ENCODE data around the gene KRTAP5-5. TPM values are rescaled to one million over a fixed set of nuclear protein-coding genes. Genes with fewer than 3 reads are reported as not detected.
"Not testable (repeated sequence)": the region's sequence is repeated elsewhere in the genome, so short reads cannot be mapped to it uniquely, and the experiment has no call there.

The KRTAP5-5 gene
- total RNA-seq, 2 experiments from 2014 or later, result not detected

DNA sequence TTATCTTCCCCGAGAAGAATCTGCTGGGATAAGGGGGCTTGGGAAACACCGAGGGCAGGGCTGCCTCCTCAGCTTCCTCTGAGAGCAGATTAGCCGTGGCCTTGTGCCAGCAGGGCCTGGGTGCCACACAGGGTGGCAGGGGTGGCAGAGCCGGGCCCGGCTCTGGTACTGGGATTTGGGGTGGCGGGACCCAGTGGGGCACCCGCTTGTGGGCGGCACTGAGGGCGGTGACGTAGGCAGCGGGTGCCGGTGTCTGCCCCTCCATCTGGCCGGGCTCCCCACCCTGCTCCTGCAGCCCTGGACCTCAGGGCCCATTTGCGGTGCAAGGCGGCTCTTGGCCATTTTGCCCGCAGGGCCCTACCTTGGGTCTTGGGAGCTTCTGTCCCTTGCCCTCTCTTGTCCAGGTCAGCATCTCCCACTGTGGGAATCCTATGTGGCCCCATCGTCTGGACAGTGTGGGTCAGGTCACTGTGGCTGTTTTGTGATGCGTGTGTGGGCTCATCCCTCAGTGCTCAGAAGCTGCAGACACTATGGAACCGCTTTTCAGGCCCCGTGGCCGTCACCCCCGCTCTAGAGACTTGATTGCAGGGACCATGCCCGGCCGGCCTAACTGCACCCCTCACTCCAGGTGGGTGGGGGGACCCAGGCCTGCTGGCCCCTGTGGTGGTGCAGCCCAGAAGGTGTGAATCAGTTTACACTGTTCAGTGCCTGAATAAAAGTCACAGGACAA is 37.7 kb downstream of the KRTAP5-5 start:
- Mint-ChIP-seq H3K27me3 (peaks cover 18% of the 10 kb centered on the region), H3K36me3 (ENCODE audit: low read depth) (no peaks in the 10 kb centered on the region), H3K4me1 (ENCODE audit: low read depth) (no peaks in the 10 kb centered on the region), H3K9me3 (no peaks in the 10 kb centered on the region), H3K27ac (no peak overlapping the region), H3K4me3 (no peak overlapping the region)
- ChIA-PET POLR2A (no interaction called here), CTCF (no interaction called here)
- TF ChIP-seq CTCF (IDR thresholded peaks at IDR 0.05), result no peak
- ATAC-seq, result no peak
- DNase-seq, result no peak
- intact Hi-C loops (cut with micrococcal nuclease), result no loop called here

- intact Hi-C loops (cut with micrococcal nuclease), result no loop called here
- H3K36me3 Mint-ChIP-seq (ENCODE audit: low read depth), result no peaks in the 10 kb centered on the region
- no peak overlapping the region for H3K4me3 Mint-ChIP-seq
- H3K27me3 Mint-ChIP-seq, result peaks cover 14% of the 10 kb centered on the region
- ATAC-seq (no peak), DNase-seq (no peak)
- H3K4me1 Mint-ChIP-seq (ENCODE audit: low read depth), result no peaks in the 10 kb centered on the region
- no peaks in the 10 kb centered on the region for H3K9me3 Mint-ChIP-seq
- no peak for TF ChIP-seq CTCF (IDR thresholded peaks at IDR 0.05)
- no peak overlapping the region for H3K27ac Mint-ChIP-seq
- CTCF ChIA-PET, result no interaction called here
- POLR2A ChIA-PET, result no interaction called here
Observed at GRCh38 chr11:1667906-1668305, 38.3 kb downstream of the KRTAP5-5 start.

DNA sequence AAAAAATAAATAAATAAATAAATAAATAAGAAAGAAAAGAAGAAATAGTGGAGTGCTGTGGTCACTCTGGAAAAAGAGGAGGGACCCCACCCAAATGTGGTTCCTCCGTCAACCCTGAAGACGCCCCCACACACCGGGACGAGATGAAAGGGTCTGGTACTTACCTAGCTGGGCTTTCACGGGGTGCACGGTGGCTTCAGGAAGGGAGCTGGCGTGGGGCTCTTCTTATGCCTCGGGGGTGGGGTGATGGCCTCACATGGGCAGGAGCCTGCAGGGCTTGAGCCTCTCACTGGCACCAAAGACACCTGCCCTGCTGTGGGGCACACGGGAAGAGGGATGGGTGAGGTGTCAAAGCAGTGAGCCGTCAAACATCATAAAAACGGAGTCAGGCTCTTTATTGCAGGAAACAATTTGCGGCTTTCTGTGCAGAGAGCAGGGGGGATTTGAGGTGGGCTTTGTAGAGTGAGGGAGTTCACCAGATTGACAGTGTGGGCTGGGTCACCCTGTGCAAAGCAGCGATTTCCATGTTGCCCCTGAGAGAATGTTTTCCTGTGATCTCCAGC is 39.4 kb downstream of the KRTAP5-5 start:
- POLR2A ChIA-PET, result no interaction called here
- no peak for TF ChIP-seq CTCF (IDR thresholded peaks at IDR 0.05)

DNA sequence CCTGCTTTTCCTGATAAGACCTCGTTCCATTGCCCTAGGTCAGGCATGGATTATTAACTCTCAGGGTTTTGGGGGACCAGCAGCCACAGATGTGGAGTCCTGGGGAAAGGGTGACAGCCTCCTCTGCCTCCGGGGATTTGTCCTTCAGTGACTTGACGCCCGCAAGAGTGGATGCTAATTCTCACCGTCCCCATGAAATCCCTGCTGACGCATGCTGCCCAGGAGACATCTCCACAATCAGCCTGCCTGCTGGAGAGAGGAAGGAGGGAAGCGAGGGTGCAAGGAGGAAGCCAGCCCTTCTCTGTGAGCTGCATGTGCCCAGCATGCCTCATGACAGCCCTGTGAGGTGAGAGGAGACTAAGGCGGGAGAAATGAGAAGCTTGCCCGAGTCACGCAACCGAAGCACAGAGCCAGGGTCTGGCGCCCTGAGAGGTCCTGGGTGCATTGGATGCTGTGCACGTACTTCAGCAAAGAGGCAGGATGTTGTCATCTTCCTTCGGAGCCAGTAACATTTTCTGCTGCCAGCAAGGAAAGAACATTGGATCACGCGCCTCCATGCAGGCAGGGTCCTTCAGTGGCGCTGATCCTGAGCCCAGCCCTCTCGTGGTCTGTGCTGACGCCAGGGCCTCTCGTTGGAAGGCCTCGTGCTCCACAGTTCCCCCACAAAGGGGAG is 40.1 kb downstream of the KRTAP5-5 start:
- Mint-ChIP-seq H3K4me3 (no peak overlapping the region), H3K9me3 (no peaks in the 10 kb centered on the region), H3K27ac (no peak overlapping the region), H3K27me3 (peaks cover 22% of the 10 kb centered on the region), H3K36me3 (ENCODE audit: low read depth) (no peaks in the 10 kb centered on the region), H3K4me1 (ENCODE audit: low read depth) (no peaks in the 10 kb centered on the region)
- peak; percentile 17 for ATAC-seq
- ChIA-PET POLR2A (interaction anchor here (0.6 kb wide), 1 partner anchor 941 kb away, joined by 3 read pairs; no protein-coding TSS in a partner anchor), CTCF (interaction anchor here (0.9 kb wide), 1 partner anchor 17 kb away, joined by 4 read pairs; no protein-coding TSS in a partner anchor)
- intact Hi-C loops (cut with micrococcal nuclease), result no loop called here
- TF ChIP-seq CTCF (IDR thresholded peaks at IDR 0.05), result no peak
- DNase-seq, result no peak

More for the DNA sequence above, 39.4 kb downstream of the KRTAP5-5 start:
- no peak overlapping the region for H3K4me3 Mint-ChIP-seq
- DNase-seq (no peak), ATAC-seq (no peak)
- no peak overlapping the region for H3K27ac Mint-ChIP-seq
- peaks cover 20% of the 10 kb centered on the region for H3K27me3 Mint-ChIP-seq
- intact Hi-C loops (cut with micrococcal nuclease), result no loop called here
- H3K4me1 Mint-ChIP-seq (ENCODE audit: low read depth), result no peaks in the 10 kb centered on the region
- H3K9me3 Mint-ChIP-seq, result no peaks in the 10 kb centered on the region
- H3K36me3 Mint-ChIP-seq (ENCODE audit: low read depth), result no peaks in the 10 kb centered on the region
- CTCF ChIA-PET, result no interaction called here

- H3K36me3 Mint-ChIP-seq (ENCODE audit: low read depth); H3K27ac Mint-ChIP-seq; DNase-seq; H3K4me3 Mint-ChIP-seq; intact Hi-C loops (cut with micrococcal nuclease); H3K9me3 Mint-ChIP-seq; H3K4me1 Mint-ChIP-seq (ENCODE audit: low read depth); ATAC-seq: not testable (repeated sequence)
- ChIA-PET CTCF (interaction anchor here (0.9 kb wide), 1 partner anchor 18 kb away, joined by 4 read pairs; no protein-coding TSS in a partner anchor), POLR2A (interaction anchor here (0.6 kb wide), 1 partner anchor 940 kb away, joined by 3 read pairs; no protein-coding TSS in a partner anchor)
- peaks cover 27% of the 10 kb centered on the region for H3K27me3 Mint-ChIP-seq
Observed at GRCh38 chr11:1670457-1670856, 40.9 kb downstream of the KRTAP5-5 start.

Data from activated CD8-positive, alpha-beta T cell treated with anti-CD3 and anti-CD28 coated beads for 36 hours (primary cell).